Lower leg skin (tissue), 3 donors: ENCODE measurements around the gene TTYH3.

Source experiments
- POLR2A ChIP-seq, 2 donors: fragments of 450-650 bp; IDR thresholded peaks; one replicate each; pipeline ENCODE4 v1.6.1; 2016 to 2017; ENCODE audit warnings: antibody characterized with exemption in 2 of 2, mild to moderate bottlenecking in 1 of 2, moderate library complexity in 1 of 2
- TF ChIP-seq, protein P1 (sequence below), 3 donors: fragments of 450-650 bp; IDR thresholded peaks; one replicate each; pipeline ENCODE4 v1.5.1; 2016; ENCODE audit warnings: antibody characterized with exemption in 3 of 3, mild to moderate bottlenecking in 3 of 3, moderate library complexity in 2 of 3

GRCh38 chr7:2708041-2708440, 76.3 kb downstream of the TTYH3 start:
- TF ChIP-seq, protein P1, sequence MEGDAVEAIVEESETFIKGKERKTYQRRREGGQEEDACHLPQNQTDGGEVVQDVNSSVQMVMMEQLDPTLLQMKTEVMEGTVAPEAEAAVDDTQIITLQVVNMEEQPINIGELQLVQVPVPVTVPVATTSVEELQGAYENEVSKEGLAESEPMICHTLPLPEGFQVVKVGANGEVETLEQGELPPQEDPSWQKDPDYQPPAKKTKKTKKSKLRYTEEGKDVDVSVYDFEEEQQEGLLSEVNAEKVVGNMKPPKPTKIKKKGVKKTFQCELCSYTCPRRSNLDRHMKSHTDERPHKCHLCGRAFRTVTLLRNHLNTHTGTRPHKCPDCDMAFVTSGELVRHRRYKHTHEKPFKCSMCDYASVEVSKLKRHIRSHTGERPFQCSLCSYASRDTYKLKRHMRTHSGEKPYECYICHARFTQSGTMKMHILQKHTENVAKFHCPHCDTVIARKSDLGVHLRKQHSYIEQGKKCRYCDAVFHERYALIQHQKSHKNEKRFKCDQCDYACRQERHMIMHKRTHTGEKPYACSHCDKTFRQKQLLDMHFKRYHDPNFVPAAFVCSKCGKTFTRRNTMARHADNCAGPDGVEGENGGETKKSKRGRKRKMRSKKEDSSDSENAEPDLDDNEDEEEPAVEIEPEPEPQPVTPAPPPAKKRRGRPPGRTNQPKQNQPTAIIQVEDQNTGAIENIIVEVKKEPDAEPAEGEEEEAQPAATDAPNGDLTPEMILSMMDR (IDR thresholded peaks at IDR 0.05), result no peak
- TF ChIP-seq POLR2A (IDR thresholded peaks at IDR 0.05), result no peak
